Suprapubic skin (tissue), 4 donors: ENCODE data around the gene BMERB1.

Experiments used
- EP300 ChIP-seq: sonication (generic); formaldehyde crosslinking; IDR thresholded peaks from one replicate; pipeline ENCODE4 v1.6.1; 2017; ENCODE audit warnings: antibody characterized with exemption
- POLR2A ChIP-seq, 2 donors: fragments of 450-650 bp; IDR thresholded peaks; one replicate each; pipeline ENCODE4 v1.6.1; 2017; ENCODE audit warnings: antibody characterized with exemption in 2 of 2, mild to moderate bottlenecking in 2 of 2, moderate library complexity in 2 of 2
- POLR2AphosphoS5 ChIP-seq, 3 donors: sonication (generic); formaldehyde crosslinking; IDR thresholded peaks; one replicate each; pipeline ENCODE4 v1.6.1; 2017; ENCODE audit warnings: antibody characterized with exemption in 3 of 3
- TF ChIP-seq, protein P1 (sequence below), 2 donors: fragments of 200-600 bp in 1 of 2; fragments of 450-650 bp in 1 of 2; sonication (generic) in 1 of 2; IDR thresholded peaks; one replicate each; pipeline ENCODE4 v1.5.1; 2016 to 2019; ENCODE audit warnings: antibody characterized with exemption in 2 of 2, mild to moderate bottlenecking in 1 of 2, moderate library complexity in 1 of 2

DNA sequence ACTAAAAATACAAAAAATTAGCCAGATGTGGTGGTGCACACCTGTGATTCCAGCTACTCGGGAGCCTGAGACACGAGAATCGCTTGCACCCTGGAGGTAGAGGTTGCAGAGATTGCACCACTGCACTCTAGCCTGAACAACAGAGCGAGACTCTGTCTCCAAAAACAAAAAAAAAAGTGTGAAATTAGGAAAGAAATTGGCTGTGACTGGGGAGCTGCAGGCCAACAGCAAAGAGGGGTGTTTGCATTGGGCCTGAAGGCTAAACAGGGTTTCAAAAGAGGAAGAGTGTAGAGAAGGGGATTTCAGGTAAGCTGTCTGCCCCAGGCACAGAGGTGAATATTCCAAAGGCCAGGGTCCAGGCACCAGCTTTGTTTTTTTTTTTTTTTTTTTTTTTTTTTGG lies 9.4 kb downstream of the BMERB1 start:
- TF ChIP-seq, protein P1, sequence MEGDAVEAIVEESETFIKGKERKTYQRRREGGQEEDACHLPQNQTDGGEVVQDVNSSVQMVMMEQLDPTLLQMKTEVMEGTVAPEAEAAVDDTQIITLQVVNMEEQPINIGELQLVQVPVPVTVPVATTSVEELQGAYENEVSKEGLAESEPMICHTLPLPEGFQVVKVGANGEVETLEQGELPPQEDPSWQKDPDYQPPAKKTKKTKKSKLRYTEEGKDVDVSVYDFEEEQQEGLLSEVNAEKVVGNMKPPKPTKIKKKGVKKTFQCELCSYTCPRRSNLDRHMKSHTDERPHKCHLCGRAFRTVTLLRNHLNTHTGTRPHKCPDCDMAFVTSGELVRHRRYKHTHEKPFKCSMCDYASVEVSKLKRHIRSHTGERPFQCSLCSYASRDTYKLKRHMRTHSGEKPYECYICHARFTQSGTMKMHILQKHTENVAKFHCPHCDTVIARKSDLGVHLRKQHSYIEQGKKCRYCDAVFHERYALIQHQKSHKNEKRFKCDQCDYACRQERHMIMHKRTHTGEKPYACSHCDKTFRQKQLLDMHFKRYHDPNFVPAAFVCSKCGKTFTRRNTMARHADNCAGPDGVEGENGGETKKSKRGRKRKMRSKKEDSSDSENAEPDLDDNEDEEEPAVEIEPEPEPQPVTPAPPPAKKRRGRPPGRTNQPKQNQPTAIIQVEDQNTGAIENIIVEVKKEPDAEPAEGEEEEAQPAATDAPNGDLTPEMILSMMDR (IDR thresholded peaks at IDR 0.05), result no peak
- TF ChIP-seq POLR2A (IDR thresholded peaks at IDR 0.05) (no peak), EP300 (no peak), POLR2AphosphoS5 (IDR thresholded peaks at IDR 0.05) (no peak)
